GM19467 (cell line): Measurements from ENCODE around the gene POLE.

ENCODE experiments used
- ATAC-seq: cut with Tn5 transposase; IDR thresholded peaks from one replicate; pipeline ENCODE4 v1.9.1; 2021; ENCODE audit warnings: mild to moderate bottlenecking, moderate library complexity; ENCODE audit not compliant: unreplicated experiment

POLE gene

GRCh38 chr12:132582582-132583410 is 104.3 kb downstream of the POLE start:
- no peak for ATAC-seq

GRCh38 chr12:132582058-132582420 is 105.1 kb downstream of the POLE start:
- no peak for ATAC-seq

GRCh38 chr12:132581348-132582057 is 105.6 kb downstream of the POLE start:
- no peak for ATAC-seq

GRCh38 chr12:132580701-132581292 is 106.3 kb downstream of the POLE start:
- ATAC-seq: no peak

GRCh38 chr12:132579744-132580143 is 107.4 kb downstream of the POLE start:
- no peak for ATAC-seq

GRCh38 chr12:132578826-132579225 is 108.3 kb downstream of the POLE start:
- ATAC-seq: no peak

- ATAC-seq: no peak
These were observed 109.0 kb downstream of the POLE start for GRCh38 chr12:132578118-132578517.

GRCh38 chr12:132577191-132577920 is 109.8 kb downstream of the POLE start:
- no peak for ATAC-seq

GRCh38 chr12:132576701-132577100 is 110.4 kb downstream of the POLE start:
- ATAC-seq: no peak

- no peak for ATAC-seq
These were observed 111.5 kb downstream of the POLE start for GRCh38 chr12:132575661-132576060.

GRCh38 chr12:132574271-132574996 is 112.7 kb downstream of the POLE start:
- no peak for ATAC-seq
